GM12875 (cell line): Measurements from ENCODE around the gene MYT1.

Source experiments
- H3K4me3 ChIP-seq: one replicate; pipeline ENCODE4 v1.5.1; 2011; ENCODE audit warnings: low read depth, low read length, control low read depth
- TF ChIP-seq, protein P1 (sequence below): IDR thresholded peaks from 2 replicates; pipeline ENCODE4 v1.5.1; 2011; ENCODE audit warnings: low read depth, mild to moderate bottlenecking, control low read depth, inconsistent platforms, low read length, moderate library complexity, borderline replicate concordance; ENCODE audit not compliant: insufficient read depth

MYT1 gene

DNA sequence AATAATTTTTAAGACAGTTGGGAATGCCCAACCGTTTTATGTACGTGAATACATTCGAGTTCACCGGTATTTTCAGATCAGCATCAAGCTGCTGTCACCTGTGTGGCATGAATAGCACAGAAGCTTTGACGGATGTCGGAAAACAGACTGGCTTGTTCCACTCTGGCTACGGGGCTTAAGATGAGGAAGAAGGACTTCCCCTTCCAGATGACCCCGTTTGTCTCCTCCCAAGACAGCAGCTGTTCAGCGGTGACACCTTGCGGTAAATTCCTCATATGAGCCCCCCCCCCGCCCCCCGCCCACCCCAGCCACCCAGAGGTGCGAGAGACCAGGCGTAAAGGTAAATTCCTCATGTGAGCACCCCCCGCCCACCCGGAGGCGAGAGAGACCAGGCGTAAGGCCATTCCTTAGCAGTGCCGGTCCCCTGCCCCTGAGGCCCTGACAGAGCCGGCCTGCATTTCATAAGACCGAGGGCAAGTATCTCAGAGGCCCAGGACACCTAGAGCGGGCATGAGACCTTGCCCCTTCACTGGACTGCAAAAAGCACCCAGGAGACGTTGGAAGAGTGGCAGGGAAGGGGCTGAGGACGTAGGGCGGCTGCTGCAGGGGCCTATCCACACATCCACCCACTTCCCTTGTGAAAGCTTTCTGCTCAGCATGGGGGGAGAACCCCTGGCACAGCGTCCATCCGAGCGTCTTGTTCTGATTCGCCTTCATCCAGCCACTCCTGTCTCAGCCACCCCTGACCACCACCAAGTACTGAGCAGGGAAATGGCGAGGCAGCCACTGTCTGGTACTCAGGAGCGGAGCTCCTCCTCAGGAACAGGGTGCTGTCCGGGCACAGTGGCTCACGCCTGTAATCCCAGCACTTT is 84.0 kb downstream of the MYT1 start:
- no peak overlapping the region for H3K4me3 ChIP-seq
- TF ChIP-seq, protein P1, sequence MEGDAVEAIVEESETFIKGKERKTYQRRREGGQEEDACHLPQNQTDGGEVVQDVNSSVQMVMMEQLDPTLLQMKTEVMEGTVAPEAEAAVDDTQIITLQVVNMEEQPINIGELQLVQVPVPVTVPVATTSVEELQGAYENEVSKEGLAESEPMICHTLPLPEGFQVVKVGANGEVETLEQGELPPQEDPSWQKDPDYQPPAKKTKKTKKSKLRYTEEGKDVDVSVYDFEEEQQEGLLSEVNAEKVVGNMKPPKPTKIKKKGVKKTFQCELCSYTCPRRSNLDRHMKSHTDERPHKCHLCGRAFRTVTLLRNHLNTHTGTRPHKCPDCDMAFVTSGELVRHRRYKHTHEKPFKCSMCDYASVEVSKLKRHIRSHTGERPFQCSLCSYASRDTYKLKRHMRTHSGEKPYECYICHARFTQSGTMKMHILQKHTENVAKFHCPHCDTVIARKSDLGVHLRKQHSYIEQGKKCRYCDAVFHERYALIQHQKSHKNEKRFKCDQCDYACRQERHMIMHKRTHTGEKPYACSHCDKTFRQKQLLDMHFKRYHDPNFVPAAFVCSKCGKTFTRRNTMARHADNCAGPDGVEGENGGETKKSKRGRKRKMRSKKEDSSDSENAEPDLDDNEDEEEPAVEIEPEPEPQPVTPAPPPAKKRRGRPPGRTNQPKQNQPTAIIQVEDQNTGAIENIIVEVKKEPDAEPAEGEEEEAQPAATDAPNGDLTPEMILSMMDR = no peak

DNA sequence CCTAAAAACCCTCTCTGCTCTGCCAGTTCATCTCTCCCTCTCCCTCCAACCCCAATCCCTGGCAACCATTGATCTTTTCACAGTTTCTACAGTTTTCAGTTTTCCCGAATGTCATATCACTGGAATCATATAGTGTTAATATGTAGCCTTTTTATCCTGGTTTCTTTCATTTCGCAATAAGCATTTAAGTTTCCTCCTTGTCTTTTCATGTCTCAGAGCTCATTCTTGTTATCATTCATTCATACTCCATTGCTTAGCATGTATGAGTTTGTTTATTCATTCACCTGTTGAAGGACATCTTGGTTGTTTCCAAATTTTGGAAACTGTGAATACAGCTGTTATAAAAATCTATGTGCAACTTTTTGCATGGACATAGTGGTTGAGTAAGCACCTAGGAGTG is 85.8 kb downstream of the MYT1 start:
- TF ChIP-seq, protein P1 = no peak
- no peak overlapping the region for H3K4me3 ChIP-seq

DNA sequence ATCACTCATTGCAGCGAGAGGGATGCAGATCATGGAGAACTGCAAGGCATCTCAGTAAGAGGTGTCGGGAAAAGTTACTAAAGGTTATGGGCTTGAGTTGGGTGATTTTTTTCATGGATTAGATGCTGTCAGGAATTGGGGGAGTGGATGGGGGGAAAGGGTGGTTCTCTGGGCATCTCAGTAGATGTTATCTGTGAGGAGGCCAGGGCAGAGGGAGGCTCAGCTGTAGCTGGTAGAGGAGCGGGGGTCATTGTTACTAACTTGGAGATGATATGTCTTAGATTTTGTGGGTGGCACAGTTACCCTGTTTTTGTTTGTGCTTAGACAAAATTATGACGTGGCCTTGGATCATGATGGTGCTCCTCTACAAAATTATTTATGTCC is 88.7 kb downstream of the MYT1 start:
- TF ChIP-seq, protein P1 = no peak
- no peak overlapping the region for H3K4me3 ChIP-seq

DNA sequence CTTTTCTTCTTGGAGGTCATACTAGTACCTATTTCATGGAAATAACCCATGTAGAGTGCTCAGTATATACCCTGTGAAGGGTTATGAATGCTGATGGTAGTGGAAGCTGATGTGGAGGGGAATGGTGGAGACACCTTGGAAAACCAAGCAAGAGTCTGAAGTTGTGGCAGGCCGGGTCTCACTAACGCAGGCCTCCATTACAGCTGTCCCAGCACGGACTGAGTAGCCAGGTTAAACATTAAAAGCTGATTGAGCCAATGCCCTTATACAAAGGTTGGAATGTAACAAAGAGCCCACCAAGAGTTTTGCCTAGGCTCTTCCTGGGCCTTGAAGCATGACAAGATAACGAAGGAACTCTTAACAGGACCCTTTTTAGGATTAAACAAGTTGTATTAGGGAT is 89.2 kb downstream of the MYT1 start:
- no peak overlapping the region for H3K4me3 ChIP-seq
- TF ChIP-seq, protein P1 = no peak

DNA sequence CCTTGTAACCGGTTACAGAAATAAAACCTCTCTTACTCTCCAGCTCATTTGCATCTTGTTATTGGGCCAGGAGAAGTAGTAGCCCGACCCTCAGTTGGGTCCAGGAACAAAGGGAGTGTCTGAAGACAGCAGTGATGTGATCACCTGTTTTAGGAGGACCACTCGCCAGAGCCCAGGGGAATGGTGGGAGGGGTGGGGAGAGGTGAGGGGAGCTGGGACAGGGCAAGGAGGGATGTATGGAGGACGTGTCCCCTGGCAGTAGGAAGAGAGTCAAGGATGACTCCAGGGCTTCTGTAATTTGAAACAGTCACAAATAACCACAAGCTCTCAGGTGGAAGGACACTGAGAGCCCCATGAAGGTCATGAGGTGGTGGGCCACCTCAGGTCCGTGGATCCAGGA is 89.9 kb downstream of the MYT1 start:
- no peak overlapping the region for H3K4me3 ChIP-seq
- TF ChIP-seq, protein P1 = no peak

DNA sequence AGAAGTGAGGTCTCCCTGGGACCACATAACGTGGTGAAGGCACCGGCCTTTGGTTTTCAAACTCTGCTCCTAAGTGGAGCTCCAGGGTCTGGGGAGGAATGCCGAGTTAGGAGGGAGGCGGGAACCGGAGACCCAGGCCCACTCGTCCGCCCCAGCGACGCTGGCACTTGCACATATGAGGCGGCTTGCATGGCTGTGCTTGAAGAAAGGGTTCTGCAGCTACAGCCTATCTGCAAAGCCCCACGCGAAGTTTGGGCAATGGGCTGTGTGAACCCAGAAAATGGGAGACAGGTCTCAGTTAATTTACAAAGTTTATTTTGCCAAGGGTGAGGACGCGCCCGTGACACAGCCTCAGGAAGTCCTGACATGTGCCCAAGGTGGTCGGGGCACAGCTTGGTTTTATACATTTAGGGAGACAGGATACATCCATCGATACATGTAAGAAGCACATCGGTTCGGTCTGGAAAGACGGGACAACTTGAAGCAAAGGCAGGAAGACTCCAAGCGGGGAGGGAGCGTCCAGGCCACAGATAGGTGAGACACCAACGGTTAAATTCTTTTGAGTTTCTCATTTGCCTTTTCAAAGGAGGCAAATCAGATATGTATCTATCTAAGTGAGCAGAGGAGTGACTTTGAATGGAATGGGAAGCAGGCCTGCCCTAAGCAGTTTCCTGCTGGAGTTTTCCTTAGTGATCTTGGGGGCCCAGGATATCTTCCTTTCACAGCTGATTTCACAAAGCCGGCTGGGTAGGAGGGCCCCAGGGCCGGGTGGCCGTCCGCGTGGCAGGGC is 90.5 kb downstream of the MYT1 start:
- H3K4me3 ChIP-seq = peak overlapping the region; percentile 62
- TF ChIP-seq, protein P1 = no peak
